Left renal cortex interstitium (tissue), 4 donors: Measurements from ENCODE around the gene CMAS. TPM values are rescaled to one million over a fixed set of nuclear protein-coding genes. Genes with fewer than 3 reads are reported as not detected.
"Not testable (repeated sequence)": the region's sequence is repeated elsewhere in the genome, so short reads cannot be mapped to it uniquely, and the experiment has no call there.

Experiments used
- DNase-seq, 4 donors: peaks; one replicate each; pipeline ENCODE4 v3.0.0-alpha.2; 2013; ENCODE audit warnings: low read depth in 4 of 4, low spot score in 2 of 4, missing footprints in 1 of 4
- polyA plus RNA-seq, 4 donors: library from polyadenylated mRNA; unstranded; fragments of 120-200 nt; gene quantifications; one replicate each; pipeline ENCODE4 v1.2.1, GENCODE V29; 2013; ENCODE audit not compliant: insufficient read length in 4 of 4

The CMAS gene
- polyA plus RNA-seq: 10 to 100 TPM; 48.2 to 62.4 (median 53.7) TPM

DNA sequence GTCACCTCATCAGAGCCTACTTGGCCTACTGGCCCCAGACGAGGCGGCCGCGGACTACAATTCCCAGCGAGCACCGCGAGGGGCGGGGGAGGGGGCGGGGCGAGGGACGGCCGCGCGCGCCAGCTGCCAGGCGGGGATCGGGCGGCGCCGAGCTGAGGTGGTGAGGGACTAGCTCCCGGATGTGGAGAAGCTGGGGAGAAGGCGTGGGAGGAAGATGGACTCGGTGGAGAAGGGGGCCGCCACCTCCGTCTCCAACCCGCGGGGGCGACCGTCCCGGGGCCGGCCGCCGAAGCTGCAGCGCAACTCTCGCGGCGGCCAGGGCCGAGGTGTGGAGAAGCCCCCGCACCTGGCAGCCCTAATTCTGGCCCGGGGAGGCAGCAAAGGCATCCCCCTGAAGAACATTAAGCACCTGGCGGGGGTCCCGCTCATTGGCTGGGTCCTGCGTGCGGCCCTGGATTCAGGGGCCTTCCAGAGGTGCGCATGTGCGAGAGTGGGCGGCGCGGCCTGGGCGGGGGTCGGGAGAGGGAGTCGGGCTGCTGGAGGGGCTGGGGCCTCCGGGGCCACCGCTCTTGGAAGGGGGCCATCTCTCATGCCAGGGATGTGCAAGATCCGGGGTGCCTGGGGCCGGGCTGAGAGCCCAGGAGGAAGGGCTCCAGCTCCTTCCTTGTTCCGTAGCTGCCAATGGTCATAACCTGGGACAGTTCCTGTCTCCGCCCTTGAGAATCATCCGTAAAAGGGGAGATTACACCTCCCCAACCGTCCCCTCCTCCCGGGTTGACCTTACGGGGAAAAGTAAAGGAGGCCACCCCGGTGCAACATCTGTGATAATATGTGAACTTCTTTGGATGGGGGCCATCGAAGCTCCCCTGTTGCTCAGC lies at the start of gene CMAS:
TSS of gene CMAS (plus strand) at position 129 of the 878 bp plus-strand sequence. CDS start at position 215, 86 bp downstream.
- peak; percentile 41 to 62 (median 54) for DNase-seq

DNA sequence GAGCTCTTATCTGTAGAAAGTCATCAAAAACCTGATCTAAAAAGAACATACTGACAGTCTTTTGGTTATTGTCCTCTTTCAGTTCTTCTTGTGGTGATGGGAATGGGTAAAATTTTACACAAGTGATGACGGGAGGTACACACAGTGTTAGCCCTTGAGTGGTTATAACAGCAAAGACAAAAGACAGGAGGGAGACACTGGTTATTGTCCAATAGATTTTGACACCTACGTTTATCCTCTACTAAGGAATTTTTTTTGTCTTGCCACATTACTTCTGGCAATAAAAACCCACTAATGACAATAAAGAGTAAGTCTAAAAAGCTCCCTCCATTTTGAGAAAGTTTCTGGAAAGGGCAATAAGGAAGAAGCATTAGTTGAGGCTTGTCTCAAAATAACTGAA lies 47.7 kb upstream of the CMAS start:
- DNase-seq: no peak

DNA sequence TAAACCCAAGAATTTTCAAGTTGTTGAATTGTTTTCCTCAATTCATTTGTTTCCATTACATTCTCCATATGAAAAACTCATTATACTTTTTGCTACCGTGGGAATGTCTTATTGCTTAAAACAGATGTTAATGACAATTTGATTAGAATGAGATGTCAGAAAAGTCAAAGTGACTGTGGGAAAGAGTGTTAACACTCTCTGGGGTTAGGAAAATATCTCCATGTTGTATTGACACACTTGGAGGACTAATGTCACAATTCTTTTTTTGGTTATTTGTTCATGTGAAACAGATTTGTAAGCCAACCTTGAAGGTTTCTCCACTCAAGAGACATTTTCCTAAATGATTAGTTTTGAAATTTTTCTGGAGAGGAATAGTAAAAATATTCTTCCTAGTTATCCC lies 47.2 kb upstream of the CMAS start:
- DNase-seq: no peak

DNA sequence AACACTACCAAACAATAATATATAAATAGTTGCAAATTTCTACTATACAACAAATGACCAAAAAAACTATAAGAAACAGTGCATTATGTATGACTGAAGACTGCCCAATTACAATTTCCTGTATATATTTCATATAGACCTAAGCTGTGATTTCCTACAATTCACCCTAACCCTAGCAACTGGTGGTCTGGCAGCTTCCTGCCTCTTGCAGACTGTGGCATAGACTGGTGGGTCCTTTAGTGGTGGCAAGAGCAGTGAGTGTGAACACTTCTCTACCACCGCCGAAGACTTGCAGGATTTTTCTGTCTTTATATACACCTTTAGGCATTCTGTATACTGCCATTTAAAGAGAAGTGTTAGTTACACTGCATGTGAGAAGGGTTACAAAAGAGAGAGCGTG lies 43.6 kb upstream of the CMAS start:
- no peak for DNase-seq

DNA sequence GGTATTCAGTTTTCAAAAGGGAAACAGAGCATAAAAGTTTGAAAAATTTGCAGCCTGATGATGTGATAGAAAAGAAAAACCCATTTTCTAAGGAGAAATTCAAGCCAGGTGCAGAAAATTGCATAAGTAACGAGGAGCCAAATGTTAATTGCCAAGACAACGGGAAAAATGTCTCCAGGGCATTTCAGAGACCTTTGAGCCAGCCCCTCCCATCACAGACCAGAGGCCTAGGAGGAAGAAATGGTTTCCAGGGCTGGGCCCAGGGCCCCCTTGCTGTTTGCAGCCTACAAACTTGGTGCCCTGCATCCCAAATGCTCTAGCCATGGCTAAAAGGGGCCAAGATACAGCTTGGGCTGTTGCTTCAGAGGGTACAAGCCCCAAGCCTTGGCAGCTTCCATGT lies 38.2 kb upstream of the CMAS start:
- DNase-seq: not testable (repeated sequence)

DNA sequence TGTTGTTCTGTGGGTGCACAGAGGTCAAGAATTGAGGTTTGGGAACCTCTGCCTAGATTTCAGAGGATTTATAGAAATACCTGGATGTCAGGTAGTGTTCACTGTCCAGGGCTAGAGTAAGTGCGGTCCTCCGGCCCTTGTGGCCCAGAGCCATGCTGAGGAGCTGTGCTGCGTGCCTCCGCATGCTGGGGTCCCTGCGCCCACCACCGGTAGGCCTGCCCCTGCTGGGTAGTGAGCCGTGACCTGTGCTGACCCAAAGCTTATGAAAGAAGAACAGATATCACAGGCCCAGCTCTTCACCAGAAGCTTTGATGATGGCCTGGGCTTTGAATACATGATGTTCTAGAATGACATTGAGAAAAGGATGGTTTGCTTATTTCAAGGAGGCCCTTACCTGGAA lies 37.8 kb upstream of the CMAS start:
- DNase-seq: no peak

DNA sequence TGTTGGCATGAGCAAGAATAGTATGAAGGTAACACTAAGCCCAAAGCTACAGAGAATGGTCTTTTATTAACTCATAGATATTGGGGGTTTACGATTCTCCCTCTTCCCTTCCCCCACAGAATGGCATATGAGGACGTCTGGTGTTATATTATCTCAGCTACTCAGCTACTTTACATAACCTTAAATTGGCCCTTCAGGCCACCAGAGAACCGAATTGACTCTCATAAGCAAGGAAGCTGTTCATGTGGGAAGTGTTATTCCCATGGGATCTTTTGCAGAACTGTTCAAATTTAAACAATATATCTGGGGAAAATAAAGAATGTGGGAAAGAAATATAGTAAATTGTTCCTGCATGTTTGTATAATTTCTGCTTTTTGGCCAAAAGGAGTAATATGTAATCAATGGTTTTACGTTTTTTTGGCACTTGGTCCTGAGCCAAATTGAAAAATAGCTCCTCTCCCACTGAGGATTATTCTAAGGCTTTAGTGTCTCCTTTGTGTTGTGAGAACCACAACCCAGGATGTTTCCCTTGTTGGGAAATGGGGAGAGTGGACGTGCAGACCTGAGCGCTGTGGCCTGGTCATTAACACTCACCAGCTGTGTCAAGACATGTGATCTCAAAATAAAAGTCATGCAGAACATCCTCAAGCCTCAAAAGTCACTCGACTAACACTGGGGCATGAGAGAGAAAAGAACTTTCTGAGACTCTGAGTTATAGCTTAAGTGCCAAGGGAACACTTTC lies 31.8 kb upstream of the CMAS start:
- DNase-seq: no peak

DNA sequence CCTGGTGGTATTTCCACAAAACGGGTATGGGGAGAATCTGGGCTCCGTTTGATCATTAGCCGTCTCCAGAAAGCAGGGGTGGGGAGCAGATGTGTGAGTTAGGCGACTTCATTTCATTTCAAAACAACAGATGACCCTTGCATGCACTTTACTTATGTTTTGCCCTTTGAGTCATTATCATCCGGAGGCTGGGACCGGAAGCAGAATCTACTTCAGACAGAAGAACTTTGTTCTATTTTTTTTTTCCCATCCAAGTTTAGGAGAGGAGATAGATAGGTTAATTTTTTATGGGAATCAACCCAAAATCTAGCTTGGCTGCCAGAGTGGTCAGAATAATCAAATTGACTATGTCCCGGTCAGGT lies 31.3 kb upstream of the CMAS start:
- DNase-seq: no peak

DNA sequence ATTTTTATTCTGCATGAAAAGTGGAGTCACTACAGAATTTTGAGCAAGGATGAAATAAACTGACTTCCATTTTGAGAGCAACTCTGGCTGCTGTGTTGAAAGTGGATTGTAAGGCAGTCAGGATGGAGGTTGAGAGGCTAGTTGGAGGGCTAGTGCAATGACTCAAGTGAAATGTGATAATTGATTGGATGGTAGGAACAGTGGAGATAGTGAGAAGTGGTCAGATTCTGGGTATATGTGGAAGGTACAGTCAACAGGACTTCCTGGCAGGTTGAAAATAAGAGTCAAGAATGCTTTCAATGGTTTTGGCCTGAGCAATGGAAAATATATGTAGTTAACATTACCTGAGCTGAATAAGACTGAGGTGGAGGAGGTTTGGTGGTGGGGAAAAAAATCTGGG lies 29.0 kb upstream of the CMAS start:
- no peak for DNase-seq

DNA sequence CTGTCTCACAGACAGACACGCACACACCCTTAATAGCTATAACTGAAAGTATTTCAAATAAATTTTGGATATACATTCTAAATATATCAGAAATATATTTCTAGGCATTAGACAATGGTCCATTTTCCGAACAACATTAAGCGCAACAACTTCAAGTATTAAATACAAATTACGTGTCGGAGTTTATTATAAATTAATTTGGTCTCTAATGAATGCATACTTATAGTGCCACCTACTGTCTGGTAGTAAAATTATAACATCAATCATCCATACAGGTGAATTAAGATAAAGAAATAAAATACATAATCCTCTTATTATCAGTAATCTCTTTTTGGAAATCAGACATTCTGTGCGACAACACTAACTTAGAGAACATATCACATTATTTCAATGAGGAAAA lies 27.2 kb upstream of the CMAS start:
- DNase-seq: no peak

DNA sequence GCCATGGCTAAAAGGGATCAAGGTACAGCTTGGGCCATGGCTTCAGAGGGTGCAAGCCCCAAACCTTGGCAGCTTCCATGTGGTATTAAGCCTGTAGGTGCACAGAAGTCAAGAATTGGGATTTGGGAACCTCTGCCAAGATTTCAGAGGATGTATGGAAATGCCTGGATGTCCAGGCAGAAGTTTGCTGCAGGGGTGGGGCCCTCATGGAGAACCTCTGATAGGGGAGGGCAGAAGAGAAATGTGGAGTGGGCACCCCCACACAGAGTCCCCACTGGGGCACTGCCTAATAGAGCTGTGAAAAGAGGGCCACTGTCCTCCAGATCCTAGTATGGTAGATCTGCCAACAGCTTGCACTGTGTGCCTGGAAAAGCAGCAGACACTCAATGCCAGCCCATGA lies 22.5 kb upstream of the CMAS start:
- not testable (repeated sequence) for DNase-seq

DNA sequence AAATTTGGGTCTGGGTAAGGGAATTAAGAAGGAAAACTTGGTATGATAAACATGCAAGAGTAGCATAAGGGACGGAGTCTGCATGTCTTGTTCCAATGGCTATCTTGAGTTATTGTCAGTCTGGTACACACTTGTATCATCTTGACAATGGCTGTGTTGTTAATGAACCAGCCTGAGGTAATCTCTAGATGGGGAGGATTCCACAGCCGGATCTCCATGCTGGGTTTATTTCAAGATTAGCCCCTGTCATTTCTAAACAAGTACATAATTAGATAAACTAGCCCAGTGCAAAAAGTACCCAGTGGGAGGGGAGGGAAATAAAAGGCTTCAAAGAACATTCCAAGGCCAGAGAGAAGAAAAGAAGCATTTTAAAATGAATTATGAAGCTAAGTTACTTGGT lies 16.5 kb upstream of the CMAS start:
- no peak for DNase-seq

DNA sequence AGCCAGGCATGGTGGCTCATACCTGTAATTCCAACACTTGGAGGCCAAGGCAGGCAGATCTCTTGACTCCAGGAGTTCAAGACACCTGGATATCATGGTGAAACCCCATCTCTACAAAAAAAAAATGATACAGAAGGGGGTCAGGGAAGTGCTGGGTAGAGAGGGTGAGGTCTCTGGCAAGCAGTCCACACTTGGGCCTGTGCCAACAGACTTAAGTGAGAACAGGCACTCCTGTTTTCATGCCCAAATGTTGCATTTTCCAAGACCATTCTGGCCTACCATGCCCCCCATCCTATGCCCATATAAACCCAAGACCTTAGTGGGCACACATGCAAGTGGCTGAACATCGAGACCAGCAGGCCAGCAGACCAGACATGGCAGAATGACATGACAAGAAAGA lies 16.0 kb upstream of the CMAS start:
- DNase-seq: no peak

DNA sequence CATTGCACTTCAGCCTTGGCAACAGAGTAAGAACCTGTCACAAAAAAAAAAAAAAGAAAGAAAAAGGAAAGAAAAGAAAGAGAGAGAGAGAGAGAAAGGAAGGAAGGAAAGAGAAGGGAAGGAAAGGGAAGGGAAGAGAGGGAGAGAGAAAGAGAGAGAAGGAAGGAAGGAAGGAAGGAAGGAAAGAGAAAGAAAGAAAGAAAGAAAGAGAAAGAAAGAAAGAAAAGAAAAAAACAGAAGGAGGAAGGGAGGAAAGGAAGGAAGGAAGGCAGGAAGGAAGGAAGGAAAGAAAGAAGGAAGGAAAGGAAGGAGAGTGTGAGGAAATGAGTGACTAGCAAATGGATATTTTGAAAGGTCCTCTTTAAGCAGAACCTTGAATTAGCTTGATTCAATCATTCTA lies 13.3 kb upstream of the CMAS start:
- no peak for DNase-seq

DNA sequence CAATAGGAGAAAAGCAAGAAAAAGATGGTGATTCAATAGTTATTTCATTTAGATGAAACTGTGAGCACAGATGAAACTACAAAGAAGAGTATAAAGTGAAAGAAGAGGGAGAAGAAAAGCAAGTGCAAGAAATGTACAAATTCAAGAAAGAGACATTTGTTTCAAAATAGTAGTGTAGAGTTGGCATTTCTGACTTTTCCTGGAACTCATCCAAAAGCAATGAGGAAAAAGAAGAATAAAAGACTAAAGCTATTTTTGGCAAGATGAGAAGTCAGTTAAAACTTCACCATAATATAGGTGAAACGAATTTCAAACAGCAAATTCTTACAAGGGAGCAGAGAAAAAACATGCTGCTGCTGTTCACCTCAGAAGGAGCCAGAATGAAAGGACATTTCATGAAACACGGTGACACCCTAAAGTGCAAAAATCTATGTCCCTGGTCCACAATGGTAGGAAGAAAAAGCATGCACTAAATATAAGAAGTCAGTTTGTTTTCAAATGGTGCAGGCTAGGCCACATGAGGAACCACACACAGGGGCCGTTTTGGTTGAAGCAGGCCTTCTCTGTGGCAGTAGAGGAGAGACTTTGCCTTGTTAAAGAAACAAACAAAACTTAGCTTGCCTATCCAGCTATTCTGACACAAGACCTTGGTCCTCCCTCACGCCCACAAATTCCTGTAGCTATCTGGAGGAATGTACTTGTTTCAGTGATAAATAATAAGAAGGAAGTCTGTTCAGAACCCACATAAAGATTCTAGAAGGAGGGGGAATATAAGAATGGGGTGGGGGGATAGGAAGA lies 11.1 kb upstream of the CMAS start:
- DNase-seq: no peak

DNA sequence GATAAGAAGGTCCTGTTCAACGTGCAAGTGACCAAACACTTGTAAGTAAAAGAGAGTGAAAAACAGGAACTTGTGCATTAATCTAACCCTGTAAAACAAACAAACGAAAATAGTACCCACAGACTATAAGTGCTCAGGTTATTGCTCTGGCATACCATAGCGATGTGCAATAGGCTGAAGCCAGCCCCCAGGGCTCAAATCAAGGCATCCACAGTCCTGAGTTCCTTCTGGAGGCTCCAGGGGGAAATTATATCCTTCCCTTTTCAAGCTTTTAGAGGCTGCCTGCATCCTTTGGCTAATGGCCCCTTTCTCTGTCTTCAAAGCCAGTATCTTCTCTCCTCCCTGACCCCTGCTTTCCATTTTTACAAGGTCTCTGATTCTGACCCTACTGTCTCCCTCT lies 8.1 kb upstream of the CMAS start:
- no peak for DNase-seq

DNA sequence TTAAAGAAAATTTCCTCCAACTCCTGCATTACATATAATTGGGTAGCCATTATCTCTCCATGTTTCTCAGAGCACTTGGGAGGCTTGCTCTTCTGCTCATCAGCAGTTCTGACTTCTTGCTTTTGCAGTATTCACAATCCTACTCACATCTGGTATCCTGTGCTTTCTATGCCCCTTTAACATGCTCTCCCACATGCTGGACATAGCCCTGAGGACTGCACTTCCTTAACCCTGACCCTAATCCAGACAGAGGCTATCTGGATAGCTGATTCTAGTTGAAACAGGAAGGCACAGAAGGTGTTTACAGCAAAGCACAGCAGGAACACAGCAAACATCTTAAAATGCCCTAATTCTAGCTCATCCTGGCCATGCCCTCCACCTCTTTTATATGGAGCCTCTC lies 7.3 kb upstream of the CMAS start:
- no peak for DNase-seq

DNA sequence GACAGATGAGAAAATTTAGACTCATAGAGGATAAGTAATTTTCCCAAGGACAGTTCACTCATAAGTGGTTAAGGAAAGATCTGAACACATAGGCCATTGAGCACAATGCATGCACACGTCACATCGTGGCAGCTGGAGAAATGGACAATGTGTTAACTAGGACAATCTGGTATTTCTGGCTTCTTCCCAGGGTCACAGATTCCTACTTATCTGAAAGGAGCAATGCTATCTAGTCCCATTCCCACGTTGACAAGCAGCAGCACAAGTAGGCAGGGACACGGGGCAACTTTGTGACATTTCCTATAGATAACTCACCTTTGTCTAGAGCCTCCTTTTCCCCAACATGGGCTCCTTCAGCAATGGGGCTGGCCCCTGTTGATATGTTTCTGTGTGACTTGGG lies 6.7 kb upstream of the CMAS start:
- DNase-seq: no peak

DNA sequence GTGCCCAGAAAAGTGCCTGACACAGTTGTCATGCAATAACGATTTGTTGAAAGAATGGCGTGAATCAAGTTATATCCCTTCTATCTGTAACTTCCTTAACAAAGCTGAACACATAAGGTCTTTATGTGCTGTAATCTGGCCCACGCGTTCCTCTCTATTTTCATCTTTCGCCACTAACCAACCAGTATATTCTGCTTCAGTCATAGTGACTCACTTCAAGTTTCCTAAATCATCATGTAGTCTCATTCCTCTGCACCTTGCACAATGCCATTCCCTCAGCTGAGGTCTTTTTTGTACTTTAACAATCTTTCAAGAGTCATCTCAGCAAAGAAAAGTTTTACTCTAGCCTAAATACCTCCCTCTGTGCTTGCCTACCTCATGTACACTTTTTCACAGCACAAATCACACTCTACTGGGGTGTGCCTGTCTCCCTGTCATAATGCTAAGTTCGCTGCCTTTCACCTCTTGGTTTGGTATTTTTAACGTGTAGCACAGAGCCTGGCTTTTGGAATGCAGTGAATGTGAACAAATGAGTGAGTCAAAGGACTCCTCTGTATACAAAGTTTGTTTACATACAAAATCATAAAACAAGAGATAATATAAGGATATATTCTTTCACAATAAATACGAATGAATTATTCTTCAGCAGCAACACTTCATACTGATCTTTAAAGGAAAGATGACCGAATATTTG lies 2.9 kb upstream of the CMAS start:
- DNase-seq: no peak

DNA sequence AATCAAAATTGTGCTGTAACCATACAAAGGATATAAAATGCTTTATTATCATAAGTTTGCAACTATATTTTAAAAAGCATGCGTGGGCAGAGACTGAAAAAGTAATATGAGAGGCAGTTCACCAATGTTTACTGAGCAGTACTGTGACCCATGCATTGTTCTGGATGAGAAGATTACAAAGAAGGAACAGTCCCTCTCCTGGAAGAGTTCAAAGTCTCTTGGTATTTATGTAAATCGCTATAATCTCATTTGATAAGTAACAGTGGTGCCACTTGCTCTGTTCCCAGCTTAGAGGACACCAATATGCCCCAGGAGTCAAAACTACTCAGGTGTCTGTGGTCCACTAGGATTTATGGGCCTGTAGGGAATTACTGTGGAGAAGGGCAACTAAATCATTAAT lies 2.1 kb upstream of the CMAS start:
- DNase-seq: no peak

DNA sequence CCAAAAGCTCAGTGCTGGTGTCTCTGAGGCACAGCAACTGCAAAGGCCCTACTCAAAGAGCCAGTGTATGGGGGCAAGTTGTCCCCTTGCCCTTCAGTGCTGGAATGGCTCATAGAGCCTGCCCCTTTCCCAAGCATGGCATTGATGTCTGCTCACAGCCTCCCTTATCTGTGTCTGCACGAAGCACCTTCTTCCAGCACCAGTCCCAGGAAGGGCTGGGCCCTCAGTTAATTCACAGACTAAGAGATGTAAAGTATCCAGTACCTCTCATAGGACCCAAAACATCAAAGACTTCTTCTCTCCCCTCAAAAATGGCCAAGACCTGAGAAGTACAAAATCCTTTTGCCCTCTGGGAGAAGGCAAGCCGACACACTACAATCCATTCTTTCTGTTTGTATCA lies 1.6 kb upstream of the CMAS start:
- no peak for DNase-seq
